Hepatocyte (in vitro differentiated cells): Measurements from ENCODE around the gene MAP2K7.

Experiments
- EZH2phosphoT487 ChIP-seq: fragments of 200-600 bp; sonication (generic); IDR thresholded peaks from one replicate; pipeline ENCODE4 v1.6.1; 2018; ENCODE audit warnings: antibody characterized with exemption, mild to moderate bottlenecking, low read depth, moderate library complexity; ENCODE audit not compliant: unreplicated experiment, severe bottlenecking
- TF ChIP-seq, protein P1 (sequence below): fragments of 200-600 bp; sonication (generic); IDR thresholded peaks from 2 replicates; pipeline ENCODE4 v1.5.1; 2016; ENCODE audit warnings: antibody characterized with exemption, mild to moderate bottlenecking; ENCODE audit not compliant: poor library complexity

DNA sequence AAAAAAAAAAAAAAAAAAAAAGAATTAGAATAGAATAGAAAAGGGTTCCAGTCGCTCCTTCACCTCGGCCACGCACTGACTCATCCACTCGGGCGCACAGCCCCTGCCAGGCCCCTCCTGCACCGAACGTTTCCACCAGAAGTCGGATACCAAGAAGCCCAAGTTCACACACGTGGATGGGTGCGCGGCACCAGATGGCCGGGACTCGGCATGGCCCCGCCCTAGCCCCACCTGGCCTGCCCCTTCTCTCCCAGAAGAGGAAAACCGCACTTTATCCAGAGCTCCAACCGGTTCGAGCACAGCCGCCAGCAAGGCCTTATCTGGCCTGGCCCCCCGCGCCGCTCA, 35.4 kb upstream of the MAP2K7 start:
- TF ChIP-seq, protein P1, sequence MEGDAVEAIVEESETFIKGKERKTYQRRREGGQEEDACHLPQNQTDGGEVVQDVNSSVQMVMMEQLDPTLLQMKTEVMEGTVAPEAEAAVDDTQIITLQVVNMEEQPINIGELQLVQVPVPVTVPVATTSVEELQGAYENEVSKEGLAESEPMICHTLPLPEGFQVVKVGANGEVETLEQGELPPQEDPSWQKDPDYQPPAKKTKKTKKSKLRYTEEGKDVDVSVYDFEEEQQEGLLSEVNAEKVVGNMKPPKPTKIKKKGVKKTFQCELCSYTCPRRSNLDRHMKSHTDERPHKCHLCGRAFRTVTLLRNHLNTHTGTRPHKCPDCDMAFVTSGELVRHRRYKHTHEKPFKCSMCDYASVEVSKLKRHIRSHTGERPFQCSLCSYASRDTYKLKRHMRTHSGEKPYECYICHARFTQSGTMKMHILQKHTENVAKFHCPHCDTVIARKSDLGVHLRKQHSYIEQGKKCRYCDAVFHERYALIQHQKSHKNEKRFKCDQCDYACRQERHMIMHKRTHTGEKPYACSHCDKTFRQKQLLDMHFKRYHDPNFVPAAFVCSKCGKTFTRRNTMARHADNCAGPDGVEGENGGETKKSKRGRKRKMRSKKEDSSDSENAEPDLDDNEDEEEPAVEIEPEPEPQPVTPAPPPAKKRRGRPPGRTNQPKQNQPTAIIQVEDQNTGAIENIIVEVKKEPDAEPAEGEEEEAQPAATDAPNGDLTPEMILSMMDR = no peak
- TF ChIP-seq EZH2phosphoT487 = no peak
